ENCODE results near the gene FGGY.
"Not testable (repeated sequence)": the region's sequence is repeated elsewhere in the genome, so short reads cannot be mapped to it uniquely, and the experiment has no call there.

Gene FGGY

GRCh38 chr1:59471991-59472570 lies 175.2 kb downstream of the FGGY start:
- not testable (repeated sequence) for H3K4me1 Mint-ChIP-seq; H3K4me3 Mint-ChIP-seq; H3K27me3 Mint-ChIP-seq; ATAC-seq (replicated peaks); H3K27ac Mint-ChIP-seq; DNase-seq
- Mint-ChIP-seq H3K36me3 (peaks cover 21 to 39% of the 10 kb centered on the region in 2 donors), H3K9me3 (peaks cover 8 to 10% of the 10 kb centered on the region in 2 donors)

- ATAC-seq (replicated peaks), result no peak
These were observed 176.9 kb downstream of the FGGY start for GRCh38 chr1:59473831-59474230.

DNA sequence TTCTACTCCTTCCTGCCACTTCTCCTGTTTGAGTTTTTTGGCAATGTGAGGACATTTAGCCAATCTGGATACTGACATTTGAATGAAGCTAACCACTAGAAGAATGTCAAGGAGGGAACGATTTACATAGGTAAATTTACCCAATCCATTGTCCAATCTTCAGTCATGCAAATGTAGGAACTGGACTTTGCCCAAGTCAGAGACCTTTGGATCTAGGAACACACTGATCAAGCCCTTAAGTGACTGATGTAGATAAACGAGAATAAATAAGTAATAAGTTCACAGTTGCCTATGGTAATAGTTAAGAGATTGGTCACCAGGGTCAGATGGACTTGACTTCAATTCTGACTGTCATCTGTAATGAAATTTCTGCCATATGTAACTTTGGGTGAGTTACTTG lies 177.6 kb downstream of the FGGY start:
- DNase-seq (no peak), ATAC-seq (replicated peaks) (no peak)
- H3K4me3 Mint-ChIP-seq, result no peak overlapping the region
- H3K27me3 Mint-ChIP-seq, result no peaks in the 10 kb centered on the region
- peaks cover 20 to 32% of the 10 kb centered on the region in 2 donors for H3K36me3 Mint-ChIP-seq
- H3K4me1 Mint-ChIP-seq, result no peaks in the 10 kb centered on the region
- H3K9me3 Mint-ChIP-seq, result peaks cover 6 to 9% of the 10 kb centered on the region in 2 donors
- H3K27ac Mint-ChIP-seq, result no peak overlapping the region

More at GRCh38 chr1:59473831-59474230, 176.9 kb downstream of the FGGY start:
- Mint-ChIP-seq H3K27me3 (no peaks in the 10 kb centered on the region), H3K9me3 (peaks cover 8 to 10% of the 10 kb centered on the region in 2 donors), H3K27ac (no peak overlapping the region), H3K4me1 (no peaks in the 10 kb centered on the region), H3K4me3 (no peak overlapping the region), H3K36me3 (peaks cover 21 to 38% of the 10 kb centered on the region in 2 donors)
- DNase-seq, result no peak

GRCh38 chr1:59475737-59476136 lies 178.8 kb downstream of the FGGY start:
- H3K4me1 Mint-ChIP-seq, result no peaks in the 10 kb centered on the region
- H3K27ac Mint-ChIP-seq, result no peak overlapping the region
- ATAC-seq (replicated peaks) (no peak), DNase-seq (no peak)
- H3K9me3 Mint-ChIP-seq, result peaks cover 3 to 6% of the 10 kb centered on the region in 2 donors
- no peaks in the 10 kb centered on the region for H3K27me3 Mint-ChIP-seq
- H3K36me3 Mint-ChIP-seq, result peaks cover 10 to 23% of the 10 kb centered on the region in 2 donors
- no peak overlapping the region for H3K4me3 Mint-ChIP-seq

GRCh38 chr1:59477286-59477685 lies 180.4 kb downstream of the FGGY start:
- DNase-seq (no peak), ATAC-seq (replicated peaks) (no peak)
- Mint-ChIP-seq H3K36me3 (peaks cover 5 to 14% of the 10 kb centered on the region in 2 donors), H3K4me3 (no peak overlapping the region), H3K4me1 (no peaks in the 10 kb centered on the region), H3K27me3 (no peaks in the 10 kb centered on the region), H3K9me3 (no peaks in the 10 kb centered on the region), H3K27ac (no peak overlapping the region)

GRCh38 chr1:59477867-59478266 lies 181.0 kb downstream of the FGGY start:
- no peak overlapping the region for H3K27ac Mint-ChIP-seq
- peaks cover 3 to 10% of the 10 kb centered on the region in 2 donors for H3K36me3 Mint-ChIP-seq
- no peak for ATAC-seq (replicated peaks)
- H3K4me3 Mint-ChIP-seq, result no peak overlapping the region
- peaks cover 0 to under 1% of the 10 kb centered on the region in 2 donors for H3K4me1 Mint-ChIP-seq
- no peaks in the 10 kb centered on the region for H3K27me3 Mint-ChIP-seq
- H3K9me3 Mint-ChIP-seq, result no peaks in the 10 kb centered on the region
- no peak for DNase-seq

- H3K36me3 Mint-ChIP-seq, result peaks cover 0 to 3% of the 10 kb centered on the region in 2 donors
- peaks cover 6 to 10% of the 10 kb centered on the region in 2 donors for H3K4me1 Mint-ChIP-seq
- ATAC-seq (replicated peaks) (no peak), DNase-seq (no peak)
- H3K4me3 Mint-ChIP-seq, result no peak overlapping the region
- no peak overlapping the region for H3K27ac Mint-ChIP-seq
- no peaks in the 10 kb centered on the region for H3K27me3 Mint-ChIP-seq
- H3K9me3 Mint-ChIP-seq, result no peaks in the 10 kb centered on the region
These were observed 181.9 kb downstream of the FGGY start for GRCh38 chr1:59478822-59479221.

- peaks cover 10 to 16% of the 10 kb centered on the region in 2 donors for H3K4me1 Mint-ChIP-seq
- DNase-seq (no peak), ATAC-seq (replicated peaks) (no peak)
- H3K9me3 Mint-ChIP-seq, result no peaks in the 10 kb centered on the region
- H3K27ac Mint-ChIP-seq, result no peak overlapping the region
- H3K4me3 Mint-ChIP-seq, result no peak overlapping the region
- H3K36me3 Mint-ChIP-seq, result peaks cover 0 to 3% of the 10 kb centered on the region in 2 donors
- H3K27me3 Mint-ChIP-seq, result no peaks in the 10 kb centered on the region
These were observed 183.4 kb downstream of the FGGY start for GRCh38 chr1:59480188-59480888.

DNA sequence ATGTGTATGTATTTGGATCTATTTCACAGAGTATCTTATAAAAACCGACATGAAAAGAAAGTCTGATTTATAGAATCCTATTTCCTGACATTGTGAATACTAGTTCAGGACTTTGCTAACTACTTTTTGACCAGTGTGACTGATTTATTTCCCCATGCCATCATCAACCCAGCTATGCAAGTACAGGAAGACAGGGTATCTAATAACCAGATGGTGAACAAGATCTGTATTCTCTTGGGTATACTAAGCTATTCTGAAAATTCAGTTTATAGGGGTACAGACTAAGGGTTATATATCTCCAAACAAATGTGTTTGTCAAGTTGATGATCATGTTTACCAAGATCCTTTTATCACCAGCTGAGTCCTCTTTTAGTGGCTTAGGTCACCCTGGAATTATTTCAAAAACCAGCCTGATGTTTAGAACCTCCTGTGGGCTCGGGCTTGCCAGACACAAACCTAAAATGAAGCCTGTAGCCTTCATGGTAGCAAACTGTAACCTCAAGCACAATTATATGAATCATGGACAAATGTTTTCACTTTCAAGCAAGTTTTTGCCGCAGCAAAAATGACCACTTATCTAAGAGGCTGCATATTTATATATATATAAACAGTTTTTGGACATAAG lies 185.1 kb downstream of the FGGY start:
- H3K9me3 Mint-ChIP-seq, result no peaks in the 10 kb centered on the region
- DNase-seq, result no peak
- H3K4me3 Mint-ChIP-seq, result no peak overlapping the region
- H3K27ac Mint-ChIP-seq, result no peak overlapping the region
- H3K27me3 Mint-ChIP-seq, result no peaks in the 10 kb centered on the region
- ATAC-seq (replicated peaks), result no peak
- H3K36me3 Mint-ChIP-seq, result no peaks in the 10 kb centered on the region
- peaks cover 10 to 16% of the 10 kb centered on the region in 2 donors for H3K4me1 Mint-ChIP-seq

GRCh38 chr1:59482986-59483385 lies 186.1 kb downstream of the FGGY start:
- H3K9me3 Mint-ChIP-seq, result no peaks in the 10 kb centered on the region
- no peaks in the 10 kb centered on the region for H3K36me3 Mint-ChIP-seq
- H3K27ac Mint-ChIP-seq, result no peak overlapping the region
- peaks cover 10 to 21% of the 10 kb centered on the region in 2 donors for H3K4me1 Mint-ChIP-seq
- no peak overlapping the region for H3K4me3 Mint-ChIP-seq
- no peak for DNase-seq
- ATAC-seq (replicated peaks), result no peak
- H3K27me3 Mint-ChIP-seq, result no peaks in the 10 kb centered on the region

- Mint-ChIP-seq H3K9me3 (no peaks in the 10 kb centered on the region), H3K27me3 (no peaks in the 10 kb centered on the region), H3K36me3 (no peaks in the 10 kb centered on the region), H3K27ac (no peak overlapping the region), H3K4me3 (no peak overlapping the region), H3K4me1 (peaks cover 10 to 21% of the 10 kb centered on the region in 2 donors)
- no peak for ATAC-seq (replicated peaks)
- DNase-seq, result no peak
These were observed 187.2 kb downstream of the FGGY start for GRCh38 chr1:59484096-59484495.

- no peak overlapping the region for H3K27ac Mint-ChIP-seq
- no peaks in the 10 kb centered on the region for H3K36me3 Mint-ChIP-seq
- DNase-seq (no peak), ATAC-seq (replicated peaks) (no peak)
- H3K4me1 Mint-ChIP-seq, result peaks cover 10 to 21% of the 10 kb centered on the region in 2 donors
- H3K4me3 Mint-ChIP-seq, result no peak overlapping the region
- no peaks in the 10 kb centered on the region for H3K9me3 Mint-ChIP-seq
- no peaks in the 10 kb centered on the region for H3K27me3 Mint-ChIP-seq
These were observed 188.3 kb downstream of the FGGY start for GRCh38 chr1:59485171-59485570.

DNA sequence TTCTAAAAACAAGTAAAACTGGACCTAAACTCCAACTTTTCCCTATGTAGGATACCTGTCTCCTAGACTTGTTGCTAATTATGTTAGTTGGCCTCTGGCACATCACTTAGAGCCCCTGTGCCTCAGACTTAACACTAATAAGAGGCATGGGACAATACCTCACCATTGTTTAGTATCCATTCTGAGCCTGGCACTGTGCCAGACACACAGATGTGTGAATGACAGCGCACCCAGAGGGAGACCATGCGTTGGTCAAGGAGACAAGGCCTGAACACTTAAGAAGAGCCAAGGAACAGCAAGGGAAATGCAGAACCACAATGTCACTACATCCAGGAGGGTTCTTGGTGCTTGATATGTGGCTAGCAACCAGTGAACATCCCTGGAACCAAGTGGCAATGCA lies 189.1 kb downstream of the FGGY start:
- H3K27ac Mint-ChIP-seq, result no peak overlapping the region
- no peak overlapping the region for H3K4me3 Mint-ChIP-seq
- no peak for DNase-seq
- H3K4me1 Mint-ChIP-seq, result peaks cover 10 to 21% of the 10 kb centered on the region in 2 donors
- H3K27me3 Mint-ChIP-seq, result no peaks in the 10 kb centered on the region
- H3K36me3 Mint-ChIP-seq, result no peaks in the 10 kb centered on the region
- peaks cover 0 to 1% of the 10 kb centered on the region in 2 donors for H3K9me3 Mint-ChIP-seq
- no peak for ATAC-seq (replicated peaks)

GRCh38 chr1:59486615-59487014 lies 189.7 kb downstream of the FGGY start:
- Mint-ChIP-seq H3K36me3 (no peaks in the 10 kb centered on the region), H3K9me3 (peaks cover 0 to 4% of the 10 kb centered on the region in 2 donors), H3K27ac (no peak overlapping the region), H3K27me3 (no peaks in the 10 kb centered on the region), H3K4me1 (peaks cover 10 to 21% of the 10 kb centered on the region in 2 donors), H3K4me3 (no peak overlapping the region)
- ATAC-seq (replicated peaks) (no peak), DNase-seq (no peak)

Measured in stimulated activated naive B cell treated with anti-CD40 and anti-IgM and Interleukin-4, amounts not matched to agents 10 μg/mL and 1 μg/mL and 100 μg/mL, for 72 hours (primary cell).